Panc1 (cell line): ENCODE measurements around the gene KLHL11.

Source experiments
- CTCF ChIP-seq: fragments of 450-650 bp; IDR thresholded peaks from 2 replicates; pipeline ENCODE4 v1.5.1; 2017; ENCODE audit warnings: mild to moderate bottlenecking
- POLR2AphosphoS5 ChIP-seq: IDR thresholded peaks from 2 replicates; pipeline ENCODE4 v1.6.1; 2012; ENCODE audit warnings: mild to moderate bottlenecking, low read depth, low read length, moderate library complexity
- REST ChIP-seq, 2 experiments: IDR thresholded peaks; 2 replicates each; pipeline ENCODE4 v1.6.1; 2011 to 2012; ENCODE audit warnings: low read depth in 2 of 2, control low read depth in 1 of 2, low read length in 1 of 2, mild to moderate bottlenecking in 1 of 2, moderate library complexity in 1 of 2; ENCODE audit not compliant: insufficient read depth in 1 of 2

- TF ChIP-seq CTCF (no peak), POLR2AphosphoS5 (no peak), REST (IDR thresholded peaks at IDR 0.05; ENCODE audit: insufficient read depth in 1 of 2, low read depth in 2 of 2, low read length in 1 of 2) (no peak)
These were observed 39.9 kb upstream of the KLHL11 start for GRCh38 chr17:41905172-41905571.
